WTC11 (cell line): Measurements from ENCODE around the gene PTPRB. TPM values are rescaled to one million over a fixed set of nuclear protein-coding genes. Genes with fewer than 3 reads are reported as not detected.

Experiments used
- ATAC-seq: fragments of 200-7000 bp; cut with Tn5 transposase; 2 replicates; pipeline ENCODE4 v1.10.0; 2021; ENCODE audit warnings: mild to moderate bottlenecking, moderate library complexity
- CTCF ChIA-PET: fragments of 300-600 bp; sonication (Branson Sonifier 250); formaldehyde crosslinking; loops from one replicate; lab custom pipeline; 2021; ENCODE audit warnings: antibody characterized with exemption; lab: Charles Lee
- POLR2A ChIA-PET: fragments of 350-600 bp; sonication (Branson Sonifier 250); formaldehyde crosslinking; loops from one replicate; lab custom pipeline; 2021; ENCODE audit warnings: antibody characterized with exemption; lab: Charles Lee
- DNase-seq: peaks from one replicate; pipeline ENCODE4 v3.0.0; 2021; ENCODE audit warnings: low spot score
- H3K27ac Mint-ChIP-seq: 2 replicates; pipeline ENCODE4 v1.8.0; 2021; ENCODE audit warnings: mixed read lengths
- H3K27me3 Mint-ChIP-seq: 2 replicates; pipeline ENCODE4 v1.8.0; 2021; ENCODE audit warnings: low read depth, mild to moderate bottlenecking, moderate library complexity, mixed read lengths
- H3K36me3 Mint-ChIP-seq: 2 replicates; pipeline ENCODE4 v1.8.0; 2021; ENCODE audit warnings: mixed read lengths
- H3K4me1 Mint-ChIP-seq: 2 replicates; pipeline ENCODE4 v1.8.0; 2022; ENCODE audit warnings: mixed read lengths
- H3K4me3 Mint-ChIP-seq: 2 replicates; pipeline ENCODE4 v1.8.0; 2021; ENCODE audit warnings: mild to moderate bottlenecking, moderate library complexity, mixed read lengths
- H3K9me3 Mint-ChIP-seq: 2 replicates; pipeline ENCODE4 v1.8.0; 2021; ENCODE audit warnings: mixed read lengths
- AR ChIP-seq: fragments of 250-450 bp; sonication (Bioruptor Pico); IDR thresholded peaks from 2 replicates; pipeline ENCODE4 v1.9.0; 2021; ENCODE audit warnings: mild to moderate bottlenecking
- ATF1 ChIP-seq: sonication (generic); formaldehyde crosslinking; IDR thresholded peaks from 2 replicates; pipeline ENCODE4 v1.8.1; 2023; ENCODE audit warnings: mild to moderate bottlenecking, moderate library complexity, missing genetic modification reagents
- ESRRA ChIP-seq: sonication (generic); formaldehyde crosslinking; IDR thresholded peaks from 2 replicates; pipeline ENCODE4 v1.8.1; 2022; ENCODE audit warnings: mild to moderate bottlenecking, missing genetic modification reagents, borderline replicate concordance
- ETV6 ChIP-seq: sonication (generic); formaldehyde crosslinking; IDR thresholded peaks from 2 replicates; pipeline ENCODE4 v1.8.1; 2022; ENCODE audit warnings: mild to moderate bottlenecking, missing genetic modification reagents
- FOXP1 ChIP-seq: sonication (generic); formaldehyde crosslinking; IDR thresholded peaks from 2 replicates; pipeline ENCODE4 v1.8.0; 2022; ENCODE audit warnings: missing genetic modification reagents, mild to moderate bottlenecking, moderate library complexity, borderline replicate concordance
- GABPB1 ChIP-seq: sonication (generic); formaldehyde crosslinking; IDR thresholded peaks from 2 replicates; pipeline ENCODE4 v1.8.1; 2023; ENCODE audit warnings: mild to moderate bottlenecking, missing genetic modification reagents
- JAZF1 ChIP-seq: fragments of 250-450 bp; sonication (Bioruptor Pico); IDR thresholded peaks from 2 replicates; pipeline ENCODE4 v1.9.0; 2021; ENCODE audit warnings: moderate library complexity, mild to moderate bottlenecking, inconsistent platforms
- NR1H2 ChIP-seq: sonication (generic); formaldehyde crosslinking; IDR thresholded peaks from 2 replicates; pipeline ENCODE4 v1.9.0; 2021; ENCODE audit warnings: mild to moderate bottlenecking, moderate library complexity, missing genetic modification reagents
- NR3C1 ChIP-seq: sonication (generic); formaldehyde crosslinking; conservative IDR thresholded peaks from 2 replicates; pipeline ENCODE4 v1.8.1; 2023; ENCODE audit warnings: low read depth, mild to moderate bottlenecking, missing genetic modification reagents
- SOX15 ChIP-seq: fragments of 250-450 bp; sonication (Bioruptor Pico); IDR thresholded peaks from 2 replicates; pipeline ENCODE4 v1.9.0; 2021; ENCODE audit warnings: mild to moderate bottlenecking
- SP1 ChIP-seq: sonication (generic); formaldehyde crosslinking; conservative IDR thresholded peaks from 2 replicates; pipeline ENCODE4 v1.8.1; 2022; ENCODE audit warnings: missing genetic modification reagents
- ZNF416 ChIP-seq: fragments of 250-450 bp; sonication (Bioruptor Pico); IDR thresholded peaks from 2 replicates; pipeline ENCODE4 v1.9.0; 2021; ENCODE audit warnings: mild to moderate bottlenecking, inconsistent platforms
- total RNA-seq: library from RNA; stranded (reverse); gene quantifications from 3 replicates; pipeline ENCODE4 v1.2.3, GENCODE V29; 2021
- TF ChIP-seq, protein P1 (sequence below): sonication (generic); formaldehyde crosslinking; IDR thresholded peaks from 2 replicates; pipeline ENCODE4 v1.8.1; 2023; ENCODE audit warnings: mild to moderate bottlenecking, missing genetic modification reagents, borderline replicate concordance
- TF ChIP-seq, protein P2 (sequence below): fragments of 200-600 bp; IDR thresholded peaks from 2 replicates; pipeline ENCODE4 v1.8.0; 2022; ENCODE audit warnings: antibody characterized with exemption
- TF ChIP-seq, protein P3 (sequence below): sonication (generic); formaldehyde crosslinking; IDR thresholded peaks from 2 replicates; pipeline ENCODE4 v1.8.0; 2023; ENCODE audit warnings: missing genetic modification reagents
- TF ChIP-seq, protein P4 (sequence below): fragments of 250-450 bp; sonication (Bioruptor Pico); IDR thresholded peaks from 2 replicates; pipeline ENCODE4 v2.1.2; 2022; ENCODE audit warnings: mild to moderate bottlenecking, moderate library complexity
- TF ChIP-seq, protein P5 (sequence below): sonication (generic); formaldehyde crosslinking; IDR thresholded peaks from 2 replicates; pipeline ENCODE4 v1.8.0; 2022; ENCODE audit warnings: mild to moderate bottlenecking, missing genetic modification reagents

PTPRB gene
- total RNA-seq, 1 experiment from 2014 or later, result 3.3 TPM

- TF ChIP-seq, protein P1, sequence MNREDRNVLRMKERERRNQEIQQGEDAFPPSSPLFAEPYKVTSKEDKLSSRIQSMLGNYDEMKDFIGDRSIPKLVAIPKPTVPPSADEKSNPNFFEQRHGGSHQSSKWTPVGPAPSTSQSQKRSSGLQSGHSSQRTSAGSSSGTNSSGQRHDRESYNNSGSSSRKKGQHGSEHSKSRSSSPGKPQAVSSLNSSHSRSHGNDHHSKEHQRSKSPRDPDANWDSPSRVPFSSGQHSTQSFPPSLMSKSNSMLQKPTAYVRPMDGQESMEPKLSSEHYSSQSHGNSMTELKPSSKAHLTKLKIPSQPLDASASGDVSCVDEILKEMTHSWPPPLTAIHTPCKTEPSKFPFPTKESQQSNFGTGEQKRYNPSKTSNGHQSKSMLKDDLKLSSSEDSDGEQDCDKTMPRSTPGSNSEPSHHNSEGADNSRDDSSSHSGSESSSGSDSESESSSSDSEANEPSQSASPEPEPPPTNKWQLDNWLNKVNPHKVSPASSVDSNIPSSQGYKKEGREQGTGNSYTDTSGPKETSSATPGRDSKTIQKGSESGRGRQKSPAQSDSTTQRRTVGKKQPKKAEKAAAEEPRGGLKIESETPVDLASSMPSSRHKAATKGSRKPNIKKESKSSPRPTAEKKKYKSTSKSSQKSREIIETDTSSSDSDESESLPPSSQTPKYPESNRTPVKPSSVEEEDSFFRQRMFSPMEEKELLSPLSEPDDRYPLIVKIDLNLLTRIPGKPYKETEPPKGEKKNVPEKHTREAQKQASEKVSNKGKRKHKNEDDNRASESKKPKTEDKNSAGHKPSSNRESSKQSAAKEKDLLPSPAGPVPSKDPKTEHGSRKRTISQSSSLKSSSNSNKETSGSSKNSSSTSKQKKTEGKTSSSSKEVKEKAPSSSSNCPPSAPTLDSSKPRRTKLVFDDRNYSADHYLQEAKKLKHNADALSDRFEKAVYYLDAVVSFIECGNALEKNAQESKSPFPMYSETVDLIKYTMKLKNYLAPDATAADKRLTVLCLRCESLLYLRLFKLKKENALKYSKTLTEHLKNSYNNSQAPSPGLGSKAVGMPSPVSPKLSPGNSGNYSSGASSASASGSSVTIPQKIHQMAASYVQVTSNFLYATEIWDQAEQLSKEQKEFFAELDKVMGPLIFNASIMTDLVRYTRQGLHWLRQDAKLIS (CRISPR knock-in tag), result no peak
- TF ChIP-seq JAZF1 (CRISPR knock-in tag) (no peak), FOXP1 (no peak)
- TF ChIP-seq, protein P2, sequence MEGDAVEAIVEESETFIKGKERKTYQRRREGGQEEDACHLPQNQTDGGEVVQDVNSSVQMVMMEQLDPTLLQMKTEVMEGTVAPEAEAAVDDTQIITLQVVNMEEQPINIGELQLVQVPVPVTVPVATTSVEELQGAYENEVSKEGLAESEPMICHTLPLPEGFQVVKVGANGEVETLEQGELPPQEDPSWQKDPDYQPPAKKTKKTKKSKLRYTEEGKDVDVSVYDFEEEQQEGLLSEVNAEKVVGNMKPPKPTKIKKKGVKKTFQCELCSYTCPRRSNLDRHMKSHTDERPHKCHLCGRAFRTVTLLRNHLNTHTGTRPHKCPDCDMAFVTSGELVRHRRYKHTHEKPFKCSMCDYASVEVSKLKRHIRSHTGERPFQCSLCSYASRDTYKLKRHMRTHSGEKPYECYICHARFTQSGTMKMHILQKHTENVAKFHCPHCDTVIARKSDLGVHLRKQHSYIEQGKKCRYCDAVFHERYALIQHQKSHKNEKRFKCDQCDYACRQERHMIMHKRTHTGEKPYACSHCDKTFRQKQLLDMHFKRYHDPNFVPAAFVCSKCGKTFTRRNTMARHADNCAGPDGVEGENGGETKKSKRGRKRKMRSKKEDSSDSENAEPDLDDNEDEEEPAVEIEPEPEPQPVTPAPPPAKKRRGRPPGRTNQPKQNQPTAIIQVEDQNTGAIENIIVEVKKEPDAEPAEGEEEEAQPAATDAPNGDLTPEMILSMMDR, result no peak
These were observed 34.2 kb downstream of the PTPRB start (continued) for GRCh38 chr12:70603044-70603443.

DNA sequence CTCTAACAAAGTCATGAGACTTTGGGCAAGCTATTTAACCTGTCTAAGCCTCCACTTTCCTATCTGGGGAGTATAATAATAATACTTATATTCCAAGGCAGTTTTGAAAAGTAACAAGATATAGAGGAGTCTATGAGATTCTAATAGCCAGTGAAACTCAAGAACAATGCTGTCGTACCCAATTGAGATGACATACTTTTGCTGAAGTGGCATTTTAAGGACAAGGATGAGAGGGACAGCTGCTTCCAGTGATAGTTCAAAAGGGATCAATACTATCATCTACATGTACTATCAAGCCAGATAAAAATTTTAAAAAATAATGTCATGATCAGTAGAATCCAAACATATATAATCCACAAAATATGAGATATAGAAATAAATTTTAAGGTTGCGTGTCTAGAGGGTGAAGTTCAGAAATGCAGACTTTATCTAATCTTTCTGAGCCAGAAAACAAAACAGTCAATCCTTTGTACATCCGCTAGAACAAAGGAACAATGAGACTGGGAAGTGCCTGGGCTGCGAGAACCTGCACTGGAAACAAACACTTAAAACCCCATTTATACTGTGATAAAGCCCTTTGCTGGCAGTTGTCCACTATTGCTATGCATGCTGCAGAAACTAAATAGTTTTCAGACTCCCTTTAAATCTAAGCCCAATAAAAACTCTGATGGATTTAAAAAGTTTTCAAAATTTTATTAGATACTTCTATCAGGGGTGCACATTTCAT is 38.6 kb downstream of the PTPRB start:
- H3K27me3 Mint-ChIP-seq, result no peaks in the 10 kb centered on the region
- TF ChIP-seq NR1H2 (CRISPR knock-in tag) (no peak), GABPB1 (CRISPR knock-in tag) (no peak), SP1 (CRISPR knock-in tag) (no peak), ATF1 (no peak), SOX15 (no peak), ESRRA (CRISPR knock-in tag) (no peak), ETV6 (CRISPR knock-in tag) (no peak), NR3C1 (CRISPR knock-in tag) (no peak), AR (CRISPR knock-in tag) (no peak), ZNF416 (no peak)
- TF ChIP-seq, protein P3, sequence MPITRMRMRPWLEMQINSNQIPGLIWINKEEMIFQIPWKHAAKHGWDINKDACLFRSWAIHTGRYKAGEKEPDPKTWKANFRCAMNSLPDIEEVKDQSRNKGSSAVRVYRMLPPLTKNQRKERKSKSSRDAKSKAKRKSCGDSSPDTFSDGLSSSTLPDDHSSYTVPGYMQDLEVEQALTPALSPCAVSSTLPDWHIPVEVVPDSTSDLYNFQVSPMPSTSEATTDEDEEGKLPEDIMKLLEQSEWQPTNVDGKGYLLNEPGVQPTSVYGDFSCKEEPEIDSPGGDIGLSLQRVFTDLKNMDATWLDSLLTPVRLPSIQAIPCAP (CRISPR knock-in tag), result no peak
- TF ChIP-seq, protein P4, sequence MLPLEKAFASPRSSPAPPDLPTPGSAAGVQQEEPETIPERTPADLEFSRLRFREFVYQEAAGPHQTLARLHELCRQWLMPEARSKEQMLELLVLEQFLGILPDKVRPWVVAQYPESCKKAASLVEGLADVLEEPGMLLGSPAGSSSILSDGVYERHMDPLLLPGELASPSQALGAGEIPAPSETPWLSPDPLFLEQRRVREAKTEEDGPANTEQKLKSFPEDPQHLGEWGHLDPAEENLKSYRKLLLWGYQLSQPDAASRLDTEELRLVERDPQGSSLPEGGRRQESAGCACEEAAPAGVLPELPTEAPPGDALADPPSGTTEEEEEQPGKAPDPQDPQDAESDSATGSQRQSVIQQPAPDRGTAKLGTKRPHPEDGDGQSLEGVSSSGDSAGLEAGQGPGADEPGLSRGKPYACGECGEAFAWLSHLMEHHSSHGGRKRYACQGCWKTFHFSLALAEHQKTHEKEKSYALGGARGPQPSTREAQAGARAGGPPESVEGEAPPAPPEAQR (CRISPR knock-in tag), result no peak
- TF ChIP-seq, protein P5, sequence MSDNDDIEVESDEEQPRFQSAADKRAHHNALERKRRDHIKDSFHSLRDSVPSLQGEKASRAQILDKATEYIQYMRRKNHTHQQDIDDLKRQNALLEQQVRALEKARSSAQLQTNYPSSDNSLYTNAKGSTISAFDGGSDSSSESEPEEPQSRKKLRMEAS (CRISPR knock-in tag), result no peak
- H3K4me1 Mint-ChIP-seq, result peaks cover 6% of the 10 kb centered on the region; the same call in 1 of the 2 replicates
- ChIA-PET CTCF (interaction anchor here (0.8 to 1.1 kb wide), 2 partner anchors 9 to 120 kb away, joined by 3 read pairs; no protein-coding TSS in a partner anchor), POLR2A (no interaction called here)
- no peak overlapping the region for H3K4me3 Mint-ChIP-seq
- ATAC-seq, result no peak
- H3K9me3 Mint-ChIP-seq, result peaks cover 10% of the 10 kb centered on the region
- H3K36me3 Mint-ChIP-seq, result peaks cover 6% of the 10 kb centered on the region
- no peak overlapping the region for H3K27ac Mint-ChIP-seq
- no peak for DNase-seq
